Memory B cell (primary cell): ENCODE data around the gene C1orf159.
"Not testable (repeated sequence)": the region's sequence is repeated elsewhere in the genome, so short reads cannot be mapped to it uniquely, and the experiment has no call there.

ENCODE experiments used
- ATAC-seq: fragments of 150-1000 bp; cut with Tn5 transposase; 2 replicates; pipeline ENCODE4 v1.10.0; 2021; ENCODE audit warnings: low read depth, mild to moderate bottlenecking, moderate library complexity
- DNase-seq, 2 donors: peaks; one replicate each; pipeline ENCODE4 v3.0.0; 2022; ENCODE audit warnings: low spot score in 2 of 2
- H3K27ac Mint-ChIP-seq: one replicate; pipeline ENCODE4 v1.8.0; 2022; ENCODE audit warnings: mild to moderate bottlenecking, moderate library complexity, mixed read lengths
- H3K27me3 Mint-ChIP-seq: one replicate; pipeline ENCODE4 v1.8.0; 2022; ENCODE audit warnings: mixed read lengths
- H3K36me3 Mint-ChIP-seq: one replicate; pipeline ENCODE4 v1.8.0; 2022; ENCODE audit warnings: mild to moderate bottlenecking, mixed read lengths
- H3K4me1 Mint-ChIP-seq: one replicate; pipeline ENCODE4 v1.8.0; 2022; ENCODE audit warnings: mixed read lengths
- H3K4me3 Mint-ChIP-seq: one replicate; pipeline ENCODE4 v1.8.0; 2022; ENCODE audit warnings: mild to moderate bottlenecking, moderate library complexity, mixed read lengths
- H3K9me3 Mint-ChIP-seq: one replicate; pipeline ENCODE4 v1.8.0; 2022; ENCODE audit warnings: mixed read lengths

C1orf159 gene

DNA sequence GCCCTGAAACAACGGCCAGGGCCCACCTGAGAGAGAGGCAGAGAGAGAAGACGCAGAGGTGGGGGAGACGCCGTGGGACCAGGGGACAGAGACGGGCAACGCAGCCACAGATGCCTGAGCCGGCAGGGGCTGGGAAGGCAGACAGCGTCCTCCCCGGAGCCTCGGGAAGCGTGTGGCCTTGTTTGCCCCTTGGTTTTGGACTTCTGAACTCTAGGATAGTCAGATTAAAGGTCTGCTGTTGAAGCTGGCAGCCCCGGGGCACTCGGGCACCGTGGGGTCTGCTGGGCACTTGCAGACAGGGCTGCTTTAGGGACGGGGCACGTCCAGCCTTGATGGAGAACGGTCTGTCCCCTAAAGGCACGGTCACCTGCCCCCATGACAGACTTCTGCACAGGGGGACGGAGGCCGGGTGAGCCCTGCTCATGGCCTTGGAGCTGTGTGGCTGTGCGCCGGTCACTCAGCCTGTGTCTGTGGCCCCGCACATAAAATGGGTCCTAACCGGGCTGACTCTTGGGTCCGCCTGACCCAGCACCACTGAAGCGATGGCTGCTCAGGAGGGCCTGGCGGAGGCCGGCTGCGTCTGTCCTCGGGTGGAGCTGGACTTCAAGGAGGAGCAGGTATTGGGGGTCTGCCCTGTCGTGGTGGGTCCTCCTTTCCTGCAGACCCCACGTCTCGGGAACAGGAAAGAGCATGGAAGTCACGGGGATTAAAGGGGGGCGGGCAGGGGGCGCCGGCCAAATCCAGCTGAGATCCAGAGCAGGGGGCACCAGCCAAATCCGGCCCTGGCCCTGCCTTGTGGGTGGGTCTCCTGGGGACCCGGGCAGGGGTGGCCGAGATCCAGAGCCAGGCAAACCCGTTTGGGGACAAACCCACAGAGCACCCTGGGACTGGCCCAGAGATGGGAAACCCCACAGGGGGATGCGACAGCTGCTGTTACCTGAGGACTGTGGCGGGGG, 32.2 kb downstream of the C1orf159 start:
- no peaks in the 10 kb centered on the region for H3K9me3 Mint-ChIP-seq
- H3K27ac Mint-ChIP-seq = no peak overlapping the region
- ATAC-seq = no peak
- H3K27me3 Mint-ChIP-seq = no peaks in the 10 kb centered on the region
- H3K4me3 Mint-ChIP-seq = no peak overlapping the region
- H3K36me3 Mint-ChIP-seq = peaks cover 1% of the 10 kb centered on the region
- peak in 1 of 2 donors; percentile 11 for DNase-seq
- peaks cover 9% of the 10 kb centered on the region for H3K4me1 Mint-ChIP-seq

DNA sequence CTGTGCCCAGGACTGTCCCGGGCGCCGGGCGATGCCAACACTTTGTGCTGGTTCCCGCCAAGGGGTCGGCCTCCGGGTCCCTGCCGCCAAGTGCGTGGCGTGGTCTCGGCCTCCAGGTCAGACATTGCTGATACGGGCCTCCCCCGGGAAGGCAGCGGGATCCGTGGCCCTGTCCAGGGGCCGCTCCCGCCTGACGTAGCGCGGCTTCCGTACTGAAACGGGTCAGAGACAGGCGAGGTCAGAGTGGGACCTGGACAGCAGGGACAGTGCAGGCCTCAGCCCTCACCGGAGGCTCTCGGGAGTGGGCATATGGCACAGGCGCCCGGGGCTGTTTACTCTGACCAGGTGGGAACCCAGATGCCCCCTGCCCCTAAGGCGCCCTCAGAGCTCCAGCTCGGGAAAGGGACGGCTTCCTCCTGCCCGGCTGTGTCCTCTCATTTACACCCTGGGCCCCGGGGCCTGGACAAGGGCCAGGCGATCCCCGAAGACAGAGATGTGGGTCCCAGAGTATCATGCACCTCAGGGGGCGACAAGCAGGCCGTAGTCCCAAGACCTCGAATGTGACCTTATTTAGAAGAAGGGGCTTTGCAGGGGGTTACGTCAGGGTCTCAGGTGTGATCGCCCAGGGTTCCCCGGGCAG, 33.0 kb downstream of the C1orf159 start:
- Mint-ChIP-seq H3K9me3 (no peaks in the 10 kb centered on the region), H3K4me3 (no peak overlapping the region), H3K4me1 (peaks cover 6% of the 10 kb centered on the region), H3K27me3 (no peaks in the 10 kb centered on the region), H3K27ac (no peak overlapping the region), H3K36me3 (no peaks in the 10 kb centered on the region)
- DNase-seq (no peak), ATAC-seq (no peak)

DNA sequence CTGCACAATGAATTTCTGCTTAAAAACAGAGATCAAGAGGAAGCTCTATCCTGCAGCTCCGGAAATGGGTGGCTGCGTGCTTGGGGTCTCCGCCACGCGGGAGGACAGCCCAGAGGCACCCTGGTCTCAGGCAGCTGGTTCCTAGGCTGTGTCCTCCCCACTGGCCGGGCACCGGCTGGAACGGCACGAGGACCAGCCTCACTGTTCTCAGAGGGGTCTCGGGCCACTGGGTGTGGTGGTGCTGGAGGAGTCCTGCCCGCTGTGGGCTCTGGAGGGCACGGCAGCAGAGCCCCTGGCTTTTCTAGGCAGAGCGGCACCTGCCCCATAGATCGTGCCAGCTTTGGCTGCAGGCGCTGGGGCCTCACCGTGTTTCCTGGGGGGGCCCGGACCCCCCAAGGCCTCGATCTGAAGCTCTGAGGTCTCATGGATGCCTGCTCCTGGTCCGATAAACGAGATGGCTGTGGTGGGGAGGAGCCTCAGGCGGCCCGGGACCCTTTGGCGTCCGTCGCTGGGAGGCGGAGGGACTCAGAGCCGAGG, 33.6 kb downstream of the C1orf159 start:
- ATAC-seq = no peak
- Mint-ChIP-seq H3K4me1 (peaks cover 6% of the 10 kb centered on the region), H3K4me3 (no peak overlapping the region), H3K36me3 (no peaks in the 10 kb centered on the region), H3K27ac (no peak overlapping the region), H3K27me3 (no peaks in the 10 kb centered on the region), H3K9me3 (no peaks in the 10 kb centered on the region)
- DNase-seq = peak in 1 of 2 donors; percentile 15

DNA sequence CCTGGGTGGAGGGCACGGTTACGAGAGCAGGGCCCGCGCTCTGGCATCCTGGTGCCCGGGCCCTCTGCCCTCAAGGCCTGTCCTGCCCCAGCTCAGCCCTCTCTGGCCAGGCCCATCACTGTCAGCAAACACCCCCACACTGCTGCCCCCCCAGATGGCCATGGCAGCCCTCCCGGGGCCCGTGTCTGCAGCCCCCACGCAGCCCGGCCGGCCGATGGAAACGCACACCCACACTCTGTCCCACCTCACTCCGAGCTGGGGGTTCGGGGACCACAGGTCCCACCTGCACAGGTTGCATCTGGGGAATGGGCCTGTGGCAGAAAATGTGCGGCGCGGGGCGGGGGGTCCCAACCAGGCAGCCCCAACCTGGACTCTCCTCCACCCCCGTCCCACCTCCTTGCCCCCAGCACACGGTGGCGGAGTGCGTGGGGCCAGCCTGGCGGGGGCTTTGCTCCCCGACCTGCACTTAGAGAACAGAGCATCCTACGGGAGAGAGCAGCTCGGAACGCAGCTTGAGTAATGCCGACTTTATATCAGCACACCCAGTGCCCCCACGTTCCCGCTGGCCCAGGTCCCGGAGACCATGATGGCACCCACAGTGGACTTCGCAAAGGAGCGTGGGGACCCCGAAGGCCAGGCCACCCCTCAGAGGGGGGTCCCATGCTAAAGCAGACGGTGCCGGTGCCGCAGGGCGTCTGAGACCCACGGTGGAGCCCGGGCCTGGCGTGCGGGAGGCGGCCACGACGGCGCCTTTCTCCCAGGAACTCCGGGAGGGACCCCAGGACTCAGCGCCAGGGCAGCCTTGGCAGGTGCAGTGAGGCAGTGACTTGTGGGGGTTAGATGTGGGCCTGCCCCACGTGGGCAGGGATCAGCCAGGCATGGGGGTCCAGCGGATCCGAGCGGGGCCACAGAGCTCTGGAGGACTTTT, 34.3 kb downstream of the C1orf159 start:
- H3K27ac Mint-ChIP-seq = no peak overlapping the region
- H3K27me3 Mint-ChIP-seq = no peaks in the 10 kb centered on the region
- H3K4me3 Mint-ChIP-seq = no peak overlapping the region
- DNase-seq = peak in 1 of 2 donors; percentile 12
- no peak for ATAC-seq
- H3K36me3 Mint-ChIP-seq = no peaks in the 10 kb centered on the region
- no peaks in the 10 kb centered on the region for H3K9me3 Mint-ChIP-seq
- H3K4me1 Mint-ChIP-seq = peaks cover 6% of the 10 kb centered on the region

DNA sequence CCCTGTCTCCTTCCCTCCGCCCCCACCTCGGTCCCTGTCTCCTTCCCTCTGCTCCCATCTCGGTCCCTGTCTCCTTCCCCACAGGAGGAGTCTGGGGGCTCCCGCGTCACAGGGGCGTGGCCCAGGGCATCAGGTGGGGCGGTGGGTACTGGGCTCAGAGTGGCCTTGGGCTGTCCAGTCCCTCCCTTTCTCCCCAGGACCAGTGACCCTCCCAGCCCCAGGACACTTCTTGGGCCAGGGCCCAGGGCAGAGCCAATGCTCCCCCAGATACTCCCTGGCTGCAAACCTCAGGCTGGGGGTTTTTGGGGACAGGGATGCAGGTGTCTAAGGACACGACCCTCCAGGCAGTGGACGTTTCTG, 35.0 kb downstream of the C1orf159 start:
- H3K27me3 Mint-ChIP-seq = no peaks in the 10 kb centered on the region
- no peak for ATAC-seq
- H3K36me3 Mint-ChIP-seq = no peaks in the 10 kb centered on the region
- H3K4me3 Mint-ChIP-seq = peak overlapping the region; percentile 29
- H3K9me3 Mint-ChIP-seq = no peaks in the 10 kb centered on the region
- H3K4me1 Mint-ChIP-seq = peaks cover 6% of the 10 kb centered on the region
- H3K27ac Mint-ChIP-seq = no peak overlapping the region
- peak in 1 of 2 donors; percentile 11 for DNase-seq

DNA sequence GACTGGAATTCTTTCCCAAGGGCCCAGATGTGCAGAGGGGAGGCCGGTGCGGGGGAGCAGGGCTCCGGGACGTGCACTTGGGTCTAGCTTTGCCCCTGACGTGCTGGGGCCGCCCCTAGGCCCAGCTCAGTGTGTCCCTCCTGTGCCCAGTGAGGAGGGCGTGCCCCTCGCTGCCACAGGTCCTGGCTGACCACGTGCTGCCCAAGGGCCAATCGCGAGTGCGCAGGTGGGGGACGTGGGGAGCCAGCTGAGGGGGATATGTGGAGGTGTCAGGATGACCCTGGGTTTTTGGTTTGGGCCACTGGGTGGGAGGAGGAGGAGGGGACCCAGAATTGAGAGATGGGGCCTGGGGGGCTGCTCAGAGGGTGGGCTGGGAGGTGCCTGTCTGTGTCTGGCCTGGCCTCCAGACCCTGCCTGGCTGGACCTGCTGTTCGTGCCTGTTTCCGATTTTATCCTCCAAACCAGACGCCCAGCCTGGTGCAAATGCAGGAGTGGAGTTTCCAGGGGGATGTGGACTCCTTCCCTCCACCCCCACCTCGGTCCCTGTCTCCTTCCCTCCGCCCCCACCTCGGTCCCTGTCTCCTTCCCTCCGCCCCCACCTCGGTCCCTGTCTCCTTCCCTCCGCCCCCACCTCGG, 35.6 kb downstream of the C1orf159 start:
- no peak for DNase-seq
- no peaks in the 10 kb centered on the region for H3K9me3 Mint-ChIP-seq
- peak overlapping the region; percentile 52 for H3K4me3 Mint-ChIP-seq
- H3K36me3 Mint-ChIP-seq = no peaks in the 10 kb centered on the region
- peaks cover 6% of the 10 kb centered on the region for H3K4me1 Mint-ChIP-seq
- no peak overlapping the region for H3K27ac Mint-ChIP-seq
- H3K27me3 Mint-ChIP-seq = no peaks in the 10 kb centered on the region
- ATAC-seq = peak; percentile 43

DNA sequence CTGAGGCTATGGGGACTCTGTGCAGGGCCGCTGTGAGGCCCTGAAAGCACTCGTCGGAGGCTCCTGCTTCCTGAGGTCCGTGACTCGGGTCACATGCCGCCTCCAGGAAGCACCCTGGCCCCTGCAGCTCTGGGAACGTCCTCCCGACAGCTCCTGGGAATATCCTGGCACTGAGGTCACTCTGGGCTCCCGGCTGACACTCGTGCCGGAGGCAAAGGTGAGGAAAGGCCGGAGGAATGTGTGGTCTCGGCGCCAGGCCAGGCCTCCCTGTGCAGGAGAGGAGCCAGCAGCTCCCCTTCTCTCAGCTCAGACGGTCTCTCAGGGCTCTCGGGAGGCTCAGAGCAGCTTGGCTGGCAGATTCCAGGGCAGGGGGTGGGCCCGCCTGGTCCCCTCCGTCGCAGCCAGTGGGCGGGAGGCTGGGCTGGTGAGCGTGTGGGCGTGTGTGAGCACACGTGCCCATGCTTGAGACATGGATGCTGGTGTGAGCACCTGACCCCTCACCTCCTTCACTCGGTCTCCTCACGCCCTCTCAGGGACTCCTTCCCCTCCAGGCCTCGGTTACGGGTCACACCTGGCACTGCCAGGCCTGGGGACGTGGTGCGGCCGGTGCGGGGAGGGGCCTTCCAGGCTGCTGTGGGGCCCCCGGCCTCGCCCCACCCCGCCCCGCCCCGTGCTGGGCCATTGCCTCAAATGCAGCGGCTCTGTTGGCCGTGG, 36.3 kb downstream of the C1orf159 start:
- H3K9me3 Mint-ChIP-seq = no peaks in the 10 kb centered on the region
- H3K36me3 Mint-ChIP-seq = no peaks in the 10 kb centered on the region
- ATAC-seq = peak; percentile 86
- H3K27ac Mint-ChIP-seq = no peak overlapping the region
- H3K4me3 Mint-ChIP-seq = peak overlapping the region; percentile 65
- peak in 1 of 2 donors; percentile 54 for DNase-seq
- H3K27me3 Mint-ChIP-seq = peaks cover 3% of the 10 kb centered on the region
- H3K4me1 Mint-ChIP-seq = peaks cover 9% of the 10 kb centered on the region

DNA sequence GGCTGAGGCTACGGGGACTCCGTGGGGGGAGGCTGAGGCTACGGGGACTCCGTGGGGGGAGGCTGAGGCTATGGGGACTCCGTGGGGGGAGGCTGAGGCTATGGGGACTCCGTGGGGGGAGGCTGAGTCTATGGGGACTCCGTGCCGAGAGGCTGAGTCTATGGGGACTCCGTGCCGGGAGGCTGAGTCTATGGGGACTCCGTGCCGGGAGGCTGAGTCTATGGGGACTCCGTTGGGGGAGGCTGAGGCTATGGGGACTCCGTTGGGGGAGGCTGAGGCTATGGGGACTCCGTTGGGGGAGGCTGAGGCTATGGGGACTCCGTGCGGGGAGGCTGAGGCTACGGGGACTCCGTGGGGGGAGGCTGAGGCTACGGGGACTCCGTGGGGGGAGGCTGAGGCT, 38.5 kb downstream of the C1orf159 start:
- ATAC-seq, H3K27me3 Mint-ChIP-seq: not testable (repeated sequence)

DNA sequence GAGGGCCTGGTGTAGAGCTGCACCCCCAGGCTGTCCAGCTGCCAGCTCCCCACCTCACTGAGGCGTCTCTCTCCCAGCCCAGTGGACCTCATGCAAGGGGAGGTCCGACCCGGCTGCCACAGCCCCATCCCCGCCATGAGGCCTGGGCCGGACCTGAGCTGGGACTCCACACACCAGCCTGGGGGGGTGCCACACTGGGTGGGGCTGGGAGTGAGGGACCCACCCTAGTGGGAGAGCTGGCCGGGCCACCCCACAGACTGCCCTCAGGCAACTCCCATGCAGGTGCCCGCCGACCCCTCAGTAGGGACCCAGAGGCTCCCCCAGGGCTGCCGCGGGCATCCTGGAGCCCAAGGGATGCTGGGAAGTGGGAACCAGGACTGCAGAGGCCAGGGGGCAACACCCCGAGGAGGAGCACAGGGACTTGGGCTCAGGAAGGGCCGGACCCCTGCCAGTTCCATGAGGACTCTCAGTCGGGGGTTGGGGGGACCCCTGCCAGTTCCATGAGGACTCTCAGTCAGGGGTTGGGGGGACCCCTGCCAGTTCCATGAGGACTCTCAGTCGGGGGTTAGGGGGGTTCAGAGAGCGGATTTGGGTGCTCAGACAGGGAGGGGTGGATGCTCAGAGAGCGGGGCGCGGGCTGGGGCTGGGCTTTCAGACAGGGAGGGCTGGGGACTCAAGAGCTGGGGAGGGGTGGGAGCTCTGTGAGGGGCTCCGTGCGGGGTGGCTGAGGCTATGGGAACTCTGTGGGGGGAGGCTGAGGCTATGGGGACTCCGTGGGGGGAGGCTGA, 40.5 kb downstream of the C1orf159 start:
- ATAC-seq (no peak), DNase-seq (no peak)
- Mint-ChIP-seq H3K36me3 (no peaks in the 10 kb centered on the region), H3K27me3 (peaks cover 4% of the 10 kb centered on the region), H3K4me1 (peaks cover 10% of the 10 kb centered on the region), H3K9me3 (no peaks in the 10 kb centered on the region), H3K4me3 (no peak overlapping the region), H3K27ac (no peak overlapping the region)

More for the DNA sequence above, 38.5 kb downstream of the C1orf159 start:
- DNase-seq, H3K4me3 Mint-ChIP-seq, H3K36me3 Mint-ChIP-seq, H3K9me3 Mint-ChIP-seq, H3K4me1 Mint-ChIP-seq, H3K27ac Mint-ChIP-seq: not testable (repeated sequence)

DNA sequence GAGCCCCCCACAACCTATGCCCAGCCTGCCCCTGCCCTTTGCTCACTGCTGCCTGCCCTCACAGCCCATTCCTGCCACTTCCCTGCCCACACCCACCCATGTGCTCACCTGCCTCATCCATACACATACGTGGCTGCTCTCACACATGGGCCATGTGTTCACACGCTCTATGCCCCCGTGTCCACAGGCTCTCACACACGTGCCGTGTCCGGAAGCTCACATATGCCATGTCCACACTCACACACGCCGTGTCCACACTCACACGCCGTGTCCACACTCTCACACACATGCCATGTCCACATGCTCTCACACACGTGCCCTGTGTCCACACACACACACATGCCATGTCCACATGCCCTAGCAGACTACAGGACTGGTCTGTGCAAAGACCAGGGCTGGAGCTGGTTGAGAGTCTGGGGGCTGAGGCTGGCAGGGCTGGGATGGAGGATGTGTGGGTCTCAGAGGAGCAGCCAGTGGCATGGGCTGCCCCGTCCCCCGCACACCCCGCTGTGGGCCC, 41.2 kb downstream of the C1orf159 start:
- H3K27me3 Mint-ChIP-seq = peaks cover 4% of the 10 kb centered on the region
- H3K4me3 Mint-ChIP-seq = no peak overlapping the region
- ATAC-seq = no peak
- no peaks in the 10 kb centered on the region for H3K9me3 Mint-ChIP-seq
- peaks cover 11% of the 10 kb centered on the region for H3K4me1 Mint-ChIP-seq
- DNase-seq = no peak
- no peaks in the 10 kb centered on the region for H3K36me3 Mint-ChIP-seq
- H3K27ac Mint-ChIP-seq = no peak overlapping the region

DNA sequence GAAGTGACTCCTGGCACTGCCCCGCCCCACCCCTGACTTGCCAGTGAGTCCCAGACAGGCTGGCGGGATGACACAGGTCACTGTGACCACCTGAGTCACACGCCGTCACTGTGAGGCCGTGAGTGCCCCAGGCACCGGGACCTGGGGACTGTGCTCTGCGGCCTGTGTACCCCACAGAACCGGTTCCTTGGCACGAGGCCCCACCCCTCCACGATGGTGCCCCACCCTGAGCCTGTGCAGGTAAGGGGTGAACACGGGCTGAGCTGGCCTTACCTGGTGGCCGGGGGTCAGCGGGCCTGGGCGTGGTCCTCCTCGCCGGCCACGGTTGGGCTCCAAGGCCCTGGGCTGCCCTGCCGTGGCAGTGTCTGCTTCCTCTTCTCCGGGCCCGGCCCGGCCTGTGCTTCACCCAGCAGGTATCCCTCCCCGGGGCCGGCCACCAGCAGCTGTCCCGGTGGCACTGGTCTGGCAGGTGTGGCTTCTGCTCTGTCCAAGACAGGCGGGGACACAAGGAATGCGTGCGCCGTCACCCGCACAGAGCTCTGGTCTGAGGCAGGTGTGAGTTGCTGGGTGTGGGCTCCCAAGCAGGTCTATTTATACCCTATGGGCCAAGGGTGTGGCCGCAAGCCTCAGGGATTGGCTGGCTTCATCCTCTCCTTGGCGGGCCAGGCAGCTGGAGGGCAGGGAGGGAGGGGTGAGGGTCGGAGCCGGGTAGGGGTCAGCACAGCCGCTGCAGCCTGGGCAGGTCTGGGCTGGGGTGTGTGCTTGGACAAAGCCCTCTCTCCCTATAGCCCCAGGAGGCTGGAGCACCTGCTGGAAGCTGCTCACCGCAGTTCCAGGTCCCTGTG, 41.9 kb downstream of the C1orf159 start, which contains the start of gene RNF223:
RNF223 (minus strand) TSS at position 564 of the 845 bp plus-strand sequence. CDS start 1,740 bp downstream, outside the sequence.
- H3K27ac Mint-ChIP-seq = no peak within 1 kb of the TSS
- peaks cover 7% of the 10 kb centered on the region for H3K4me1 Mint-ChIP-seq
- H3K4me3 Mint-ChIP-seq = no peak within 1 kb of the TSS
- H3K9me3 Mint-ChIP-seq = no peaks in the 10 kb centered on the region
- no peak for DNase-seq
- peaks cover 4% of the 10 kb centered on the region for H3K27me3 Mint-ChIP-seq
- ATAC-seq = no peak
- H3K36me3 Mint-ChIP-seq = no peaks in the 10 kb centered on the region
